GM23338 (cell line): ENCODE data around the gene CLDN7. TPM values are rescaled to one million over a fixed set of nuclear protein-coding genes. Genes with fewer than 3 reads are reported as not detected.

Experiments used
- ATAC-seq: fragments of 200-7000 bp; cut with Tn5 transposase; 3 replicates; pipeline ENCODE4 v1.9.1; 2020
- DNase-seq: peaks from one replicate; pipeline ENCODE4 v3.0.0-alpha.2; 2015; ENCODE audit warnings: low spot score
- H2AFZ ChIP-seq: fragments of 200-600 bp; sonication (generic); 2 replicates; pipeline ENCODE4 v1.8.0; 2016; ENCODE audit warnings: antibody characterized with exemption, mild to moderate bottlenecking, moderate library complexity
- H3F3A ChIP-seq: fragments of 200-600 bp; sonication (generic); replicated peaks from 2 replicates; pipeline ENCODE4 v1.8.0; 2017; ENCODE audit warnings: antibody characterized with exemption, mixed run types, low read depth
- H3K27ac ChIP-seq: fragments of 200-600 bp; sonication (generic); 2 replicates; pipeline ENCODE4 v1.6.1; 2016; ENCODE audit warnings: low read depth
- H3K27me3 ChIP-seq: fragments of 200-600 bp; sonication (generic); 2 replicates; pipeline ENCODE4 v1.8.0; 2016; ENCODE audit warnings: mild to moderate bottlenecking, mixed run types, moderate library complexity; ENCODE audit not compliant: insufficient read depth
- H3K36me3 ChIP-seq: fragments of 200-600 bp; sonication (generic); 2 replicates; pipeline ENCODE4 v1.8.0; 2016; ENCODE audit warnings: mild to moderate bottlenecking; ENCODE audit not compliant: insufficient read depth
- H3K4me1 ChIP-seq: fragments of 200-600 bp; sonication (generic); 2 replicates; pipeline ENCODE4 v1.8.0; 2016; ENCODE audit warnings: mild to moderate bottlenecking, moderate library complexity; ENCODE audit not compliant: insufficient read depth
- H3K4me2 ChIP-seq: fragments of 200-600 bp; sonication (generic); 2 replicates; pipeline ENCODE4 v1.7.1; 2017; ENCODE audit warnings: mixed run types
- H3K4me3 ChIP-seq: fragments of 200-600 bp; sonication (generic); 2 replicates; pipeline ENCODE4 v1.6.1; 2016; ENCODE audit warnings: mixed run types
- H3K79me2 ChIP-seq: fragments of 200-600 bp; sonication (generic); replicated peaks from 2 replicates; pipeline ENCODE4 v1.8.0; 2017; ENCODE audit warnings: mild to moderate bottlenecking; ENCODE audit not compliant: insufficient read depth
- H3K9me2 ChIP-seq: fragments of 200-600 bp; sonication (generic); 2 replicates; pipeline ENCODE4 v1.8.0; 2017; ENCODE audit not compliant: insufficient read depth
- H4K20me1 ChIP-seq: fragments of 200-600 bp; sonication (generic); replicated peaks from 2 replicates; pipeline ENCODE4 v1.8.0; 2017; ENCODE audit warnings: mild to moderate bottlenecking; ENCODE audit not compliant: insufficient read depth
- H3K27ac Mint-ChIP-seq: 2 replicates; pipeline ENCODE4 v1.8.0; 2020; ENCODE audit warnings: inconsistent platforms, mild to moderate bottlenecking, moderate library complexity, mixed read lengths
- H3K27me3 Mint-ChIP-seq: 3 replicates; pipeline ENCODE4 v1.8.0; 2022; ENCODE audit warnings: low read depth, mild to moderate bottlenecking, moderate library complexity, mixed read lengths, inconsistent platforms; ENCODE audit not compliant: insufficient read depth, poor library complexity
- H3K36me3 Mint-ChIP-seq: 3 replicates; pipeline ENCODE4 v1.8.0; 2021; ENCODE audit warnings: low read depth, mild to moderate bottlenecking, inconsistent platforms, moderate library complexity, mixed read lengths
- H3K4me1 Mint-ChIP-seq: 3 replicates; pipeline ENCODE4 v1.8.0; 2020; ENCODE audit warnings: mild to moderate bottlenecking, inconsistent platforms, mixed read lengths
- H3K4me3 Mint-ChIP-seq: 3 replicates; pipeline ENCODE4 v1.8.0; 2021; ENCODE audit warnings: moderate library complexity, mild to moderate bottlenecking, inconsistent platforms, mixed read lengths
- H3K9me3 Mint-ChIP-seq: 3 replicates; pipeline ENCODE4 v1.8.0; 2020; ENCODE audit warnings: moderate library complexity, mild to moderate bottlenecking, inconsistent platforms, mixed read lengths
- JUNB ChIP-seq: IDR thresholded peaks from one replicate; pipeline ENCODE4 v1.6.1; 2016; ENCODE audit warnings: antibody characterized with exemption; ENCODE audit not compliant: unreplicated experiment
- POLR2AphosphoS5 ChIP-seq: IDR thresholded peaks from 2 replicates; pipeline ENCODE4 v1.6.1; 2016; ENCODE audit warnings: antibody characterized with exemption, low read depth
- ZNF331 ChIP-seq: fragments of 250-450 bp; sonication (Bioruptor Pico); IDR thresholded peaks from 2 replicates; pipeline ENCODE4 v1.5.0; 2020; ENCODE audit warnings: low read depth, mild to moderate bottlenecking, moderate library complexity
- polyA plus RNA-seq: library from polyadenylated mRNA; unstranded; fragments of >200 nt; fragmentation: Nextera tagmentation; extraction: Ambion mirVana; gene quantifications from 2 replicates; pipeline ENCODE4 v1.2.1, GENCODE V29; 2016
- total RNA-seq: library from RNA; depleted of rRNA; stranded (reverse); fragments of >200 nt; shearing (Covaris generic); gene quantifications from 2 replicates; pipeline ENCODE4 v1.2.3, GENCODE V29; 2014
- TF ChIP-seq, protein P1 (sequence below): IDR thresholded peaks from one replicate; pipeline ENCODE4 v1.6.1; 2018; ENCODE audit warnings: antibody characterized with exemption; ENCODE audit not compliant: unreplicated experiment
- TF ChIP-seq, protein P2 (sequence below): IDR thresholded peaks from 2 replicates; pipeline ENCODE4 v1.6.1; 2016; ENCODE audit warnings: antibody characterized with exemption

Gene CLDN7
- total and polyA plus RNA-seq, 2 experiments from 2014 or later, result 50.7 to 111 TPM

DNA sequence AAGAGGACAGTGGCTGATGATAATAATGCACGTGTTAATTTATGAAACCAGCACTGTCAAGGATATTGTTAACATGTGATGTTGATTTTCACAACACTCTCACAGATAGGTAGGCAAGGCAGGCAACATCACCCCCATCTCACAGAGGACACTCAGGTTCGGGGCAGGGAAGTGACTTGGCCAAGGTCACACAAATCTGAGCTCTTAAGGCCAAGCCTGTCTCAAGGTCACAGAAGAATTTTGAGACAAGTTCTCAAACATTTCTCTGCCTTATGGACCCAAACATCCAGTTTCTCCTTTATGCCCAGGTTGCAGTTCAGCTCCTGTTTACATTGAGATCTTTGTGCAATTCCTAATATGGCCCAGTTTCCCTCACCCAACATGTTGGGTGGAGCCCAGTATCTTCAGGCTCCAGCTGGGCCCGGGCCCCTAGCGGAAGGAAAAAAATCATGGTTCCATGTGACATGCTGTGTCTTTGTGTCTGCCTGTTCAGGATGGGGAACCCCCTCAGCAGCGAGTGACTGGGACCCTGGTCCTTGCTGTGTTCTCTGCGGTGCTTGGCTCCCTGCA lies 20.6 kb upstream of the CLDN7 start (continued):
- TF ChIP-seq ZNF331 (CRISPR knock-in tag), result no peak
- no peak for TF ChIP-seq JUNB
- TF ChIP-seq, protein P1, sequence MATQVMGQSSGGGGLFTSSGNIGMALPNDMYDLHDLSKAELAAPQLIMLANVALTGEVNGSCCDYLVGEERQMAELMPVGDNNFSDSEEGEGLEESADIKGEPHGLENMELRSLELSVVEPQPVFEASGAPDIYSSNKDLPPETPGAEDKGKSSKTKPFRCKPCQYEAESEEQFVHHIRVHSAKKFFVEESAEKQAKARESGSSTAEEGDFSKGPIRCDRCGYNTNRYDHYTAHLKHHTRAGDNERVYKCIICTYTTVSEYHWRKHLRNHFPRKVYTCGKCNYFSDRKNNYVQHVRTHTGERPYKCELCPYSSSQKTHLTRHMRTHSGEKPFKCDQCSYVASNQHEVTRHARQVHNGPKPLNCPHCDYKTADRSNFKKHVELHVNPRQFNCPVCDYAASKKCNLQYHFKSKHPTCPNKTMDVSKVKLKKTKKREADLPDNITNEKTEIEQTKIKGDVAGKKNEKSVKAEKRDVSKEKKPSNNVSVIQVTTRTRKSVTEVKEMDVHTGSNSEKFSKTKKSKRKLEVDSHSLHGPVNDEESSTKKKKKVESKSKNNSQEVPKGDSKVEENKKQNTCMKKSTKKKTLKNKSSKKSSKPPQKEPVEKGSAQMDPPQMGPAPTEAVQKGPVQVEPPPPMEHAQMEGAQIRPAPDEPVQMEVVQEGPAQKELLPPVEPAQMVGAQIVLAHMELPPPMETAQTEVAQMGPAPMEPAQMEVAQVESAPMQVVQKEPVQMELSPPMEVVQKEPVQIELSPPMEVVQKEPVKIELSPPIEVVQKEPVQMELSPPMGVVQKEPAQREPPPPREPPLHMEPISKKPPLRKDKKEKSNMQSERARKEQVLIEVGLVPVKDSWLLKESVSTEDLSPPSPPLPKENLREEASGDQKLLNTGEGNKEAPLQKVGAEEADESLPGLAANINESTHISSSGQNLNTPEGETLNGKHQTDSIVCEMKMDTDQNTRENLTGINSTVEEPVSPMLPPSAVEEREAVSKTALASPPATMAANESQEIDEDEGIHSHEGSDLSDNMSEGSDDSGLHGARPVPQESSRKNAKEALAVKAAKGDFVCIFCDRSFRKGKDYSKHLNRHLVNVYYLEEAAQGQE, result no peak
- no peak for TF ChIP-seq POLR2AphosphoS5

DNA sequence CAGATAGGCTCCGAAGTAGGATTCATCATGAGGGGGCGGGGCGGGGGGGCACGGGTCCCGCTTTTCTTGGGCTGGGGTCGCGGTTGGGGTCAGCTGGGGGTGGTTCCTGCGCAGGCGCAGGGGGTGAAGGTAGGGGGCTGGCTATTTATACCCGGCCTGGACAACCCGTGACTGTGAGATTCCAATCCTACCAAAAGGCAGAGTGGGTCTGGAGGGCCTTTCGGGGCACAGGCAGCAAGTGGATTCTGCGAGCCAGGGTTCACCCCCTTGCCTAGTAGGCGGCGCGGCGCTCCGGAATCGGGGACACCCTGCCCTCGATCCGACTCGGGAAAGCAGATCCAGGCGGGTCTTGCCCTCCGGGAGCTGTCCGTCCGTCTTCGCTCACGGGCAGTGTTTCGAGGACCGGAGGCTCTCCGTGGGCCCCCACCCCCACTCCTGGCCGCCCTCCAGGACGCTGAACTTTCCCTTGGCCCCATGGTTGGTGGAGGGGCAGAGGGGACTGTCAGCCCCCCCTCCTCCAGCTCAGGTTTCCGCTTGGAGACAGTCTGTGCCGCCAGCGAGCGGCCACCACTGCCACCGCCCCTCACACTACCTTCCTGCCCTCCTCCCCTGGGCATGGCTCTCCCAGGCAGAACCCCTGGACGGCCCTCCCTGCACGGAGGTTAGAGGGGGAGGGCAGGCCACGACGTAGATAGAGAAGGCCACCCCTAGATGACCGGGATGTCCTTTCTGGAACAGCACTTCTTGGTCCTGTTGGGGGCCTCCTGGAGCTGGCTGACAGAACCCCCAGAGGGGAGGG lies 19.9 kb upstream of the CLDN7 start:
- peak overlapping the region; percentile 89 for H3K4me3 ChIP-seq
- H3F3A ChIP-seq, result peaks cover 15% of the 10 kb centered on the region; the same call in 1 of the 2 replicates
- H3K4me1 ChIP-seq, result peaks cover 13% of the 10 kb centered on the region; the same call in 1 of the 2 replicates
- H2AFZ ChIP-seq, result peak overlapping the region; percentile 74
- DNase-seq (peak; percentile 45), ATAC-seq (peak; percentile 6)
- H4K20me1 ChIP-seq, result peaks cover 3% of the 10 kb centered on the region; the same call in 1 of the 2 replicates
- H3K27ac ChIP-seq, result no peak overlapping the region
- Mint-ChIP-seq H3K4me3 (peak overlapping the region; percentile 59), H3K4me1 (peaks cover 24% of the 10 kb centered on the region), H3K9me3 (no peaks in the 10 kb centered on the region; the same call in 2 of the 3 replicates), H3K27ac (no peak overlapping the region), H3K36me3 (peaks cover 7% of the 10 kb centered on the region), H3K27me3 (peaks cover 19% of the 10 kb centered on the region)
- no peaks in the 10 kb centered on the region for H3K79me2 ChIP-seq
- TF ChIP-seq, protein P2, sequence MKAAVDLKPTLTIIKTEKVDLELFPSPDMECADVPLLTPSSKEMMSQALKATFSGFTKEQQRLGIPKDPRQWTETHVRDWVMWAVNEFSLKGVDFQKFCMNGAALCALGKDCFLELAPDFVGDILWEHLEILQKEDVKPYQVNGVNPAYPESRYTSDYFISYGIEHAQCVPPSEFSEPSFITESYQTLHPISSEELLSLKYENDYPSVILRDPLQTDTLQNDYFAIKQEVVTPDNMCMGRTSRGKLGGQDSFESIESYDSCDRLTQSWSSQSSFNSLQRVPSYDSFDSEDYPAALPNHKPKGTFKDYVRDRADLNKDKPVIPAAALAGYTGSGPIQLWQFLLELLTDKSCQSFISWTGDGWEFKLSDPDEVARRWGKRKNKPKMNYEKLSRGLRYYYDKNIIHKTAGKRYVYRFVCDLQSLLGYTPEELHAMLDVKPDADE, result no peak
- peak overlapping the region; percentile 86 for H3K4me2 ChIP-seq
- no peaks in the 10 kb centered on the region for H3K9me2 ChIP-seq
- H3K36me3 ChIP-seq, result peaks cover 5% of the 10 kb centered on the region; the same call in 1 of the 2 replicates
- H3K27me3 ChIP-seq, result peaks cover 10% of the 10 kb centered on the region
